C4-2B (cell line): ENCODE data around the gene TMEM236.

Experiments used
- CTCF ChIP-seq: fragments of 450-650 bp; conservative IDR thresholded peaks from 2 replicates; pipeline ENCODE4 v1.5.1; 2017; ENCODE audit warnings: mild to moderate bottlenecking
- ZFX ChIP-seq: fragments of 450-650 bp; IDR thresholded peaks from 2 replicates; pipeline ENCODE4 v1.6.1; 2017

DNA sequence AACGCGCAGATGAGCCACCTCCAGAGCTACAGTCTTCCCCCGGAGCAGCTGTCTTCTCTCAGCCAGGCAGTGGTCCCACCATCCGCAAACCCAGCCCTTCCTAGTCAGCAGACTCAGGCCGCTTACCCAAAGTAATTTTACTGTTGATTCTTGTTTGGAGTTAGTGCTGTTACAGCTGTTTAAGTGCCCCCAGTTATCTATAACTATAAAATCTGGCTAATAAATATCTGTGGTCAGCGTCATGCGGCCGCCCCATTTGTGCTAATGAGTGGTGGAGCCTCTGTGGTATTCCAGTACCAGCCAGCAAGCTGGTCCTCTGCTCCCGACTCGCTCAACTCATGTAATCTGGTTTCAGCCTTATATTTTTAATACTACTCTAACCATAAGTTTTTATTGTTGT lies 43.2 kb upstream of the TMEM236 start:
- TF ChIP-seq CTCF = no peak
- TF ChIP-seq ZFX = no peak
